ENCODE results near the gene ENTPD7. TPM values are rescaled to one million over a fixed set of nuclear protein-coding genes. Genes with fewer than 3 reads are reported as not detected.

Gene ENTPD7
- total and polyA plus RNA-seq, 2 of the 8 experiments (the other 6 are each of a cell fraction or from before 2014, with no cell fraction given), result 5.0 to 15.6 TPM

GRCh38 chr10:99619090-99619800, 40.1 kb upstream of the ENTPD7 start:
- CTCF ChIA-PET (ENCODE audit: partially characterized antibody), result interaction anchor here (0.6 to 17.7 kb wide), 6 partner anchors 9 to 227 kb away, joined by 3 to 323 read pairs (median 4); no protein-coding TSS in a partner anchor
- H3K14ac ChIP-seq (ENCODE audit: insufficient read length), result no peak overlapping the region
- no peaks in the 10 kb centered on the region for H3K9me3 ChIP-seq (ENCODE audit: insufficient read depth in 2 of 2, low read depth in 1 of 2, low read length in 1 of 2)
- no peak overlapping the region for H3K23ac ChIP-seq (ENCODE audit: insufficient read length)
- peak overlapping the region; percentile 62 to 84 (median 77) for H3K4me3 ChIP-seq (ENCODE audit: extremely low read depth in 1 of 4, insufficient read depth in 2 of 4, low read depth in 3 of 4, low read length in 4 of 4)
- H3K18ac ChIP-seq (ENCODE audit: extremely low read depth, low read length), result no peak overlapping the region
- POLR2A ChIA-PET (ENCODE audit: partially characterized antibody), result interaction anchor here (1.2 to 4.9 kb wide), 3 partner anchors 44 to 189 kb away, joined by 3 to 30 read pairs (median 5); partner anchors contain the start of genes COX15, CUTC and GOT1
- H4K91ac ChIP-seq (replicated peaks; ENCODE audit: insufficient read length, low read length), result no peak overlapping the region
- no peak overlapping the region for H2BK12ac ChIP-seq (ENCODE audit: low read depth, low read length)
- no peak overlapping the region for H2BK5ac ChIP-seq (ENCODE audit: low read depth, low read length)
- H3K36me3 ChIP-seq (ENCODE audit: control insufficient read depth in 2 of 4, insufficient read depth in 4 of 4, low read length in 3 of 4), result no peaks in the 10 kb centered on the region
- no peak overlapping the region for H4K8ac ChIP-seq (ENCODE audit: extremely low read depth, insufficient read depth, low read length)
- no peak overlapping the region for H2BK120ac ChIP-seq (replicated peaks; ENCODE audit: low read depth, low read length)
- DNase-seq (ENCODE audit: low read depth in 1 of 2, low spot score in 2 of 2) (no peak), FAIRE-seq (no peak)
- H2AK5ac ChIP-seq (ENCODE audit: low read depth, low read length), result no peak overlapping the region
- H4K5ac ChIP-seq (ENCODE audit: insufficient read length, low read depth, low read length), result no peak overlapping the region
- peak overlapping the region; percentile 87 to 96 for H3K4me2 ChIP-seq (ENCODE audit: insufficient read depth in 1 of 2, low read depth in 2 of 2, low read length in 2 of 2)
- TF ChIP-seq RBBP5 (IDR thresholded peaks at IDR 0.05; ENCODE audit: borderline replicate concordance, low read depth, low read length) (no peak), BACH1 (IDR thresholded peaks at IDR 0.05; ENCODE audit: low read length) (no peak), SIRT6 (IDR thresholded peaks at IDR 0.05; ENCODE audit: low read length) (no peak), RFX5 (IDR thresholded peaks at IDR 0.05; ENCODE audit: borderline replicate concordance, low read depth, low read length) (no peak), BRCA1 (IDR thresholded peaks at IDR 0.05; ENCODE audit: low read depth, low read length) (no peak), JUND (IDR thresholded peaks at IDR 0.05; ENCODE audit: low read length) (no peak), E2F6 (IDR thresholded peaks at IDR 0.05) (no peak), SP1 (IDR thresholded peaks at IDR 0.05; ENCODE audit: low read depth, low read length) (no peak), TAF7 (optimal IDR thresholded peaks at IDR 0.05; ENCODE audit: borderline replicate concordance, low read depth, low read length) (no peak), SP2 (IDR thresholded peaks at IDR 0.05; ENCODE audit: low read length) (no peak), EP300 (IDR thresholded peaks at IDR 0.05; ENCODE audit: borderline replicate concordance in 1 of 2, low read depth in 2 of 2, low read length in 2 of 2) (no peak), SUZ12 (IDR thresholded peaks at IDR 0.05; ENCODE audit: low read length) (no peak), CREB1 (IDR thresholded peaks at IDR 0.05) (no peak)
- WGBS, 2 experiments (ENCODE audit: extremely low coverage in 1 of 2, insufficient coverage in 1 of 2, insufficient read length in 1 of 2, insufficient replicate concordance in 2 of 2, low coverage in 1 of 2, low lambda C conversion rate in 2 of 2, missing lambda C conversion rate in 1 of 2), result 37 to 100% methylated on average over 1 to 9 of the region's 9 CpGs
- H2AFZ ChIP-seq (ENCODE audit: low read length), result no peak overlapping the region
- H4K20me1 ChIP-seq (replicated peaks in 1 of 2; ENCODE audit: control insufficient read depth in 1 of 2, insufficient read depth in 2 of 2, low read length in 2 of 2), result no peaks in the 10 kb centered on the region
- no peak overlapping the region for H3K56ac ChIP-seq (replicated peaks; ENCODE audit: insufficient read length, low read depth, low read length)
- H3K79me2 ChIP-seq (ENCODE audit: control insufficient read depth in 1 of 2, insufficient read depth in 2 of 2, low read length in 2 of 2), result peaks cover 0 to 16% of the 10 kb centered on the region in 2 experiments; a peak in 2 of 4 replicates
- H3K79me1 ChIP-seq (ENCODE audit: low read depth, low read length), result peaks cover 2% of the 10 kb centered on the region; the same call in 1 of the 2 replicates
- peaks cover 0 to 6% (median 3%) of the 10 kb centered on the region in 4 experiments; a peak in 6 of 7 replicates for H3K4me1 ChIP-seq (replicated peaks in 1 of 4; ENCODE audit: control insufficient read depth in 3 of 4, insufficient read depth in 4 of 4, low read length in 3 of 4)
- H3K23me2 ChIP-seq (ENCODE audit: low read depth, low read length), result peaks cover 8% of the 10 kb centered on the region; the same call in 1 of the 2 replicates
- H3K27me3 ChIP-seq (replicated peaks in 1 of 4; ENCODE audit: control insufficient read depth in 3 of 4, extremely low read depth in 1 of 4, insufficient read depth in 3 of 4, low read length in 3 of 4), result no peaks in the 10 kb centered on the region
- no peak overlapping the region for H2BK20ac ChIP-seq (ENCODE audit: low read length)
- H3K9ac ChIP-seq (replicated peaks in 1 of 4; ENCODE audit: extremely low read depth in 1 of 4, low read depth in 3 of 4, low read length in 3 of 4), result peak overlapping the region; percentile 58 to 83 (median 70)
- H3K4ac ChIP-seq (replicated peaks; ENCODE audit: insufficient read length, low read depth, low read length), result no peak overlapping the region
- H2BK15ac ChIP-seq (ENCODE audit: low read length), result no peak overlapping the region
- H3K27ac ChIP-seq (ENCODE audit: low read depth, low read length), result no peak overlapping the region
